K562 (cell line): ENCODE results near the gene PPP6R3. TPM values are rescaled to one million over a fixed set of nuclear protein-coding genes. Genes with fewer than 3 reads are reported as not detected.

ENCODE experiments used
- CREM ChIP-seq: IDR thresholded peaks from 2 replicates; pipeline ENCODE4 v1.6.1; 2014; ENCODE audit warnings: antibody characterized with exemption, low read depth
- HEY1 ChIP-seq: fragments of 250-450 bp; sonication (Bioruptor Pico); IDR thresholded peaks from 2 replicates; pipeline ENCODE4 v1.5.0; 2020; ENCODE audit warnings: mild to moderate bottlenecking, moderate library complexity, borderline replicate concordance
- JUN ChIP-seq, 2 experiments: sonication (generic) in 1 of 2; formaldehyde crosslinking in 1 of 2; IDR thresholded peaks; 2 replicates each; pipeline versions ENCODE4 v1.6.1 to v1.8.0; 2012 to 2022; ENCODE audit warnings: borderline replicate concordance in 2 of 2, mild to moderate bottlenecking in 2 of 2, improper control_type of control experiment in 1 of 2, low read depth in 1 of 2, low read length in 1 of 2, missing genetic modification reagents in 1 of 2
- KAT2B ChIP-seq: IDR thresholded peaks from one replicate; pipeline ENCODE4 v1.6.1; 2012; ENCODE audit warnings: low read depth, mild to moderate bottlenecking, control low read depth, inconsistent platforms, low read length, moderate library complexity
- L3MBTL2 ChIP-seq: fragments of 450-650 bp; IDR thresholded peaks from 2 replicates; pipeline ENCODE4 v1.6.1; 2016; ENCODE audit warnings: mild to moderate bottlenecking, moderate library complexity
- MBD2 ChIP-seq: sonication (generic); IDR thresholded peaks from 2 replicates; pipeline ENCODE4 v1.6.1; 2016; ENCODE audit warnings: low read depth, borderline replicate concordance
- NCOA6 ChIP-seq: fragments of 450-650 bp; IDR thresholded peaks from 2 replicates; pipeline ENCODE4 v1.6.1; 2017; ENCODE audit warnings: mild to moderate bottlenecking
- NR3C1 ChIP-seq: sonication (generic); formaldehyde crosslinking; IDR thresholded peaks from 2 replicates; pipeline ENCODE4 v1.8.1; 2022; ENCODE audit warnings: missing genetic modification reagents
- PHF8 ChIP-seq: fragments of 200-600 bp; sonication (generic); IDR thresholded peaks from 2 replicates; pipeline ENCODE4 v1.6.1; 2012; ENCODE audit warnings: mixed run types, mild to moderate bottlenecking, inconsistent platforms, low read length, moderate library complexity, borderline replicate concordance
- RAD21 ChIP-seq, 2 experiments: fragments of 250-450 bp in 1 of 2; fragments of 450-650 bp in 1 of 2; sonication (Bioruptor Pico) in 1 of 2; formaldehyde crosslinking in 1 of 2; IDR thresholded peaks in 1 of 2; conservative IDR thresholded peaks in 1 of 2; 2 replicates each; pipeline versions ENCODE4 v1.4.0 to v1.8.0; 2020 to 2022; ENCODE audit warnings: mild to moderate bottlenecking in 2 of 2, moderate library complexity in 1 of 2
- SMARCC2 ChIP-seq: fragments of 450-650 bp; IDR thresholded peaks from 2 replicates; pipeline ENCODE4 v1.6.1; 2017; ENCODE audit warnings: antibody characterized with exemption, moderate library complexity, mild to moderate bottlenecking, low read depth
- SOX6 ChIP-seq: fragments of 450-650 bp; IDR thresholded peaks from 2 replicates; pipeline ENCODE4 v1.6.1; 2014; ENCODE audit warnings: mild to moderate bottlenecking
- SUPT5H ChIP-seq: fragments of 450-650 bp; IDR thresholded peaks from 2 replicates; pipeline ENCODE4 v1.6.1; 2016
- THRAP3 ChIP-seq: fragments of 450-650 bp; IDR thresholded peaks from 2 replicates; pipeline ENCODE4 v1.6.1; 2016; ENCODE audit warnings: mild to moderate bottlenecking, inconsistent platforms, borderline replicate concordance
- ZNF140 ChIP-seq: fragments of 250-450 bp; sonication (Bioruptor Pico); IDR thresholded peaks from 2 replicates; pipeline ENCODE4 v1.8.0; 2021; ENCODE audit warnings: moderate library complexity, mild to moderate bottlenecking, inconsistent platforms
- polyA plus RNA-seq, 8 experiments: library from polyadenylated mRNA; depleted of rRNA in 4 of 8; stranded (reverse) in 5 of 8; unstranded in 3 of 8; fragments of >200 nt; fragmentation: Nextera tagmentation in 2 of 8; fragmentation: Illumina TruSeq in 1 of 8; extraction: Ambion mirVana in 2 of 8; extraction: Trizol in 1 of 8; gene quantifications; 2 replicates each; pipeline versions ENCODE4 v1.2.1 to v1.2.3, GENCODE V29; 2011 to 2014; ENCODE audit warnings: inconsistent platforms in 1 of 8, missing spikeins in 1 of 8
- total RNA-seq, 7 experiments: library from RNA; depleted of rRNA in 6 of 7; stranded (reverse); fragments of >200 nt in 6 of 7; fragmentation: Illumina TruSeq in 2 of 7; extraction: Trizol in 2 of 7; gene quantifications; 2 replicates each; pipeline versions ENCODE4 v1.2.1 to v1.2.3, GENCODE V29; 2011 to 2021; ENCODE audit warnings: low replicate concordance in 1 of 7
- TF ChIP-seq, protein P1 (sequence below), 2 experiments: fragments of 150-350 bp in 1 of 2; IDR thresholded peaks; 2 replicates each; pipeline ENCODE4 v1.6.1; 2012 to 2016; ENCODE audit warnings: low read depth in 2 of 2, low read length in 2 of 2, mild to moderate bottlenecking in 1 of 2, moderate library complexity in 1 of 2
- TF ChIP-seq, protein P2 (sequence below), 2 experiments: IDR thresholded peaks; 2 replicates each; pipeline ENCODE4 v1.6.1; 2011; ENCODE audit warnings: borderline replicate concordance in 1 of 2, control low read depth in 1 of 2, low read depth in 1 of 2, low read length in 1 of 2, mild to moderate bottlenecking in 1 of 2, mixed read lengths in 1 of 2, moderate library complexity in 1 of 2; ENCODE audit not compliant: insufficient read depth in 1 of 2, insufficient read length in 1 of 2, poor library complexity in 1 of 2, severe bottlenecking in 1 of 2; ENCODE audit errors: extremely low read depth in 1 of 2
- TF ChIP-seq, protein P3 (sequence below): fragments of 200-800 bp; sonication (Bioruptor generic); IDR thresholded peaks from 2 replicates; pipeline ENCODE4 v1.6.1; 2017; ENCODE audit warnings: missing genetic modification characterization, missing compliant biosample characterization
- TF ChIP-seq, protein P4 (sequence below): fragments of 250-450 bp; sonication (Bioruptor Pico); IDR thresholded peaks from 2 replicates; pipeline ENCODE4 v1.5.0; 2021

PPP6R3 gene
- total and polyA plus RNA-seq, 9 of the 15 experiments (the other 6 are each of a cell fraction or from before 2014, with no cell fraction given): 20.3 to 117 (median 80.6) TPM

DNA sequence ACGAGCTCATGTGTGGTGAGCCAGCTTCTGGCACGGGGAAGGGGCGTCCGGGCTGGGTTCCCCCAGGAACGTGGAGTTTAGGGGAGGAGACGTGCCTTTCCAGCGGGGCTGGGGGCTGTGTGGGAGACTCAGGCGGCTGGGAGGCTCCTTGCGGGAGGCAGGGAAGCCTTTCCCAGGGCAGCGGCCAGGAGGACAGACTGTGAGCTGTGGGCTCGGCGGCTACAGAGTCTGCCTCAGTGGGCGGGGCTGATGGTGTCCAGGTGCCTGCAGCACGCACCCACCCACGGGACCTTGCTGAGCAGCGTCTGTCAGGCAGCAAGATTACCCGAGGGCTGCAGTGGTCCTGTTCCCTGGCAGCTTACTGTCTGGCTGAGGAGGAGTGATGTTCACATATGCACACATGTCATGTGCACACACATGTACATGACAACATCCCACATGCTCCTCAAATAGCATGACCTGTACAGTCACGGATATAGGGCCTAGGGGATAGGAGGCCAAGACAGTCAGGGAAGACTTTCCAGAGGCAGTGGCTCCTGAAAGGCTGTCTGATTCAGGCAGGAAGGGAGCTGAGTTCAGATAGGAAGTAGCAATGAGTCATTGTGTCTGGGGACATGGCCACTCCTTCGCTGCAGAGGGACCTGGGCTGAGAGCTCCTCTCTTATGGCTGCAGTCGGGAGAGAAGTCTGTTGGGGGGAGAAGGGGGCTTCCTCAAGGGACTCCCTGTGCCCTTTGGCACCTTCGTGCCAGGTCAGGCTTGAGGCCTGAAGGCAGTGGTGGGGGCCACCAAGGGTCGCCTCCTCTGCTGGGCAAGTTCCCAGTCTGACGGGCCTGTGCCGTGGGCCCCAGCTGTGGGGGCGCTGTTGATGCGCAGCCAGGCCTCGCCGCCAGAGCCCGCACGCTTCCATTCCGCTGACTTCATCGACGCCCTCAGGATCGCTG is 23.3 kb upstream of the PPP6R3 start (continued):
- TF ChIP-seq NR3C1 (CRISPR knock-in tag) (no peak), MBD2 (0 out of 2 replicates have a peak, but pooled peaks have one; percentile 41), ZNF140 (CRISPR knock-in tag) (no peak), SOX6 (no peak), RAD21 (CRISPR knock-in tag; conservative IDR thresholded peaks at IDR 0.05 in 1 of 2, IDR thresholded peaks at IDR 0.05 in 1 of 2) (peak in 1 of 2 experiments; percentile 24; a peak in 1 of 4 replicates), SMARCC2 (0 out of 2 replicates have a peak, but pooled peaks have one; percentile 31), HEY1 (no peak), THRAP3 (0 out of 2 replicates have a peak, but pooled peaks have one; percentile 59), KAT2B (no peak), L3MBTL2 (peak; percentile 85), SUPT5H (no peak), PHF8 (peak; percentile 50; the same call in 1 of the 2 replicates), CREM (peak; percentile 31; the same call in 1 of the 2 replicates), JUN (IDR thresholded peaks at IDR 0.05; ENCODE audit: borderline replicate concordance, low read depth, low read length) (peak; percentile 23; the same call in 1 of the 2 replicates), JUN (CRISPR knock-in tag; IDR thresholded peaks at IDR 0.05; ENCODE audit: borderline replicate concordance) (no peak), NCOA6 (no peak)
- TF ChIP-seq, protein P1, sequence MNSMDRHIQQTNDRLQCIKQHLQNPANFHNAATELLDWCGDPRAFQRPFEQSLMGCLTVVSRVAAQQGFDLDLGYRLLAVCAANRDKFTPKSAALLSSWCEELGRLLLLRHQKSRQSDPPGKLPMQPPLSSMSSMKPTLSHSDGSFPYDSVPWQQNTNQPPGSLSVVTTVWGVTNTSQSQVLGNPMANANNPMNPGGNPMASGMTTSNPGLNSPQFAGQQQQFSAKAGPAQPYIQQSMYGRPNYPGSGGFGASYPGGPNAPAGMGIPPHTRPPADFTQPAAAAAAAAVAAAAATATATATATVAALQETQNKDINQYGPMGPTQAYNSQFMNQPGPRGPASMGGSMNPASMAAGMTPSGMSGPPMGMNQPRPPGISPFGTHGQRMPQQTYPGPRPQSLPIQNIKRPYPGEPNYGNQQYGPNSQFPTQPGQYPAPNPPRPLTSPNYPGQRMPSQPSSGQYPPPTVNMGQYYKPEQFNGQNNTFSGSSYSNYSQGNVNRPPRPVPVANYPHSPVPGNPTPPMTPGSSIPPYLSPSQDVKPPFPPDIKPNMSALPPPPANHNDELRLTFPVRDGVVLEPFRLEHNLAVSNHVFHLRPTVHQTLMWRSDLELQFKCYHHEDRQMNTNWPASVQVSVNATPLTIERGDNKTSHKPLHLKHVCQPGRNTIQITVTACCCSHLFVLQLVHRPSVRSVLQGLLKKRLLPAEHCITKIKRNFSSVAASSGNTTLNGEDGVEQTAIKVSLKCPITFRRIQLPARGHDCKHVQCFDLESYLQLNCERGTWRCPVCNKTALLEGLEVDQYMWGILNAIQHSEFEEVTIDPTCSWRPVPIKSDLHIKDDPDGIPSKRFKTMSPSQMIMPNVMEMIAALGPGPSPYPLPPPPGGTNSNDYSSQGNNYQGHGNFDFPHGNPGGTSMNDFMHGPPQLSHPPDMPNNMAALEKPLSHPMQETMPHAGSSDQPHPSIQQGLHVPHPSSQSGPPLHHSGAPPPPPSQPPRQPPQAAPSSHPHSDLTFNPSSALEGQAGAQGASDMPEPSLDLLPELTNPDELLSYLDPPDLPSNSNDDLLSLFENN (IDR thresholded peaks at IDR 0.05; ENCODE audit: low read depth in 2 of 2, low read length in 2 of 2): 0 out of 4 replicates have a peak, but pooled peaks of 1 of the 2 experiments have one; percentile 0
- TF ChIP-seq, protein P2, sequence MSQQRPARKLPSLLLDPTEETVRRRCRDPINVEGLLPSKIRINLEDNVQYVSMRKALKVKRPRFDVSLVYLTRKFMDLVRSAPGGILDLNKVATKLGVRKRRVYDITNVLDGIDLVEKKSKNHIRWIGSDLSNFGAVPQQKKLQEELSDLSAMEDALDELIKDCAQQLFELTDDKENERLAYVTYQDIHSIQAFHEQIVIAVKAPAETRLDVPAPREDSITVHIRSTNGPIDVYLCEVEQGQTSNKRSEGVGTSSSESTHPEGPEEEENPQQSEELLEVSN (IDR thresholded peaks at IDR 0.05; ENCODE audit: borderline replicate concordance in 1 of 2, extremely low read depth in 1 of 2, insufficient read depth in 1 of 2, insufficient read length in 1 of 2, low read depth in 1 of 2, low read length in 1 of 2, poor library complexity in 1 of 2, severe bottlenecking in 1 of 2): peak; percentile 65 to 85
- TF ChIP-seq, protein P3, sequence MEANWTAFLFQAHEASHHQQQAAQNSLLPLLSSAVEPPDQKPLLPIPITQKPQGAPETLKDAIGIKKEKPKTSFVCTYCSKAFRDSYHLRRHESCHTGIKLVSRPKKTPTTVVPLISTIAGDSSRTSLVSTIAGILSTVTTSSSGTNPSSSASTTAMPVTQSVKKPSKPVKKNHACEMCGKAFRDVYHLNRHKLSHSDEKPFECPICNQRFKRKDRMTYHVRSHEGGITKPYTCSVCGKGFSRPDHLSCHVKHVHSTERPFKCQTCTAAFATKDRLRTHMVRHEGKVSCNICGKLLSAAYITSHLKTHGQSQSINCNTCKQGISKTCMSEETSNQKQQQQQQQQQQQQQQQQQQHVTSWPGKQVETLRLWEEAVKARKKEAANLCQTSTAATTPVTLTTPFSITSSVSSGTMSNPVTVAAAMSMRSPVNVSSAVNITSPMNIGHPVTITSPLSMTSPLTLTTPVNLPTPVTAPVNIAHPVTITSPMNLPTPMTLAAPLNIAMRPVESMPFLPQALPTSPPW (CRISPR knock-in tag): peak; percentile 45; the same call in 1 of the 2 replicates
- TF ChIP-seq, protein P4, sequence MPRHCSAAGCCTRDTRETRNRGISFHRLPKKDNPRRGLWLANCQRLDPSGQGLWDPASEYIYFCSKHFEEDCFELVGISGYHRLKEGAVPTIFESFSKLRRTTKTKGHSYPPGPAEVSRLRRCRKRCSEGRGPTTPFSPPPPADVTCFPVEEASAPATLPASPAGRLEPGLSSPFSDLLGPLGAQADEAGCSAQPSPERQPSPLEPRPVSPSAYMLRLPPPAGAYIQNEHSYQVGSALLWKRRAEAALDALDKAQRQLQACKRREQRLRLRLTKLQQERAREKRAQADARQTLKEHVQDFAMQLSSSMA (CRISPR knock-in tag): no peak
